IMR-90 (cell line): ENCODE data around the gene R3HDM2. TPM values are rescaled to one million over a fixed set of nuclear protein-coding genes. Genes with fewer than 3 reads are reported as not detected.

Experiments
- ATAC-seq: fragments of 200-7000 bp; cut with Tn5 transposase; 2 replicates; pipeline ENCODE4 v1.9.1; 2020; ENCODE audit warnings: low read depth, mild to moderate bottlenecking, moderate library complexity
- BruUV-seq: library from RNA; stranded (reverse); fragments of 400-500 nt; replicated peaks from 2 replicates; lab custom pipeline; 2021; lab: Mats Ljungman, UMichigan
- CTCF ChIA-PET: fragments of 300-600 bp; formaldehyde crosslinking; extraction: SDS; loops from one replicate; lab custom pipeline; 2021; ENCODE audit warnings: antibody characterized with exemption; lab: Yijun Ruan, JAX
- POLR2A ChIA-PET: fragments of 300-600 bp; sonication (Branson Sonifier 250); formaldehyde crosslinking; loops from one replicate; lab custom pipeline; 2022; ENCODE audit warnings: antibody characterized with exemption; ENCODE audit not compliant: unreplicated experiment; lab: Charles Lee
- DNase-seq: peaks from one replicate; pipeline ENCODE4 v3.0.0; 2013
- H2AFZ ChIP-seq: replicated peaks from 2 replicates; pipeline ENCODE3; 2013; ENCODE audit warnings: low read length, mild to moderate bottlenecking; ENCODE audit not compliant: poor library complexity
- H2AK5ac ChIP-seq: 2 replicates; pipeline ENCODE4 v1.6.1; 2013; ENCODE audit warnings: low read depth, low read length, inconsistent platforms
- H2AK9ac ChIP-seq: replicated peaks from 2 replicates; pipeline ENCODE3; 2013; ENCODE audit warnings: mild to moderate bottlenecking, low read depth, low read length, moderate library complexity; ENCODE audit not compliant: poor library complexity
- H2BK120ac ChIP-seq: 2 replicates; pipeline ENCODE4 v1.6.1; 2013; ENCODE audit warnings: low read depth, low read length, inconsistent platforms
- H2BK15ac ChIP-seq: 3 replicates; pipeline ENCODE4 v1.6.1; 2013; ENCODE audit warnings: low read depth, low read length, inconsistent platforms
- H2BK20ac ChIP-seq: 2 replicates; pipeline ENCODE4 v1.6.1; 2013; ENCODE audit warnings: low read depth, mild to moderate bottlenecking, inconsistent platforms, low read length, moderate library complexity
- H2BK5ac ChIP-seq: 2 replicates; pipeline ENCODE4 v1.6.1; 2013; ENCODE audit warnings: mild to moderate bottlenecking, low read depth, low read length, inconsistent platforms; ENCODE audit not compliant: poor library complexity, severe bottlenecking
- H3K14ac ChIP-seq: replicated peaks from 2 replicates; pipeline ENCODE4 v1.6.1; 2013; ENCODE audit warnings: low read depth, low read length, inconsistent platforms
- H3K18ac ChIP-seq: 2 replicates; pipeline ENCODE4 v1.6.1; 2013; ENCODE audit warnings: low read depth, low read length, control low read depth
- H3K23ac ChIP-seq: 2 replicates; pipeline ENCODE4 v1.6.1; 2013; ENCODE audit warnings: low read depth, low read length, inconsistent platforms
- H3K27ac ChIP-seq: 2 replicates; pipeline ENCODE4 v1.5.1; 2013; ENCODE audit warnings: mild to moderate bottlenecking, control low read depth, low read length; ENCODE audit not compliant: insufficient read depth
- H3K27me3 ChIP-seq: 2 replicates; pipeline ENCODE4 v1.6.1; 2013; ENCODE audit warnings: low read length; ENCODE audit not compliant: control insufficient read depth, insufficient read depth
- H3K36me3 ChIP-seq: 2 replicates; pipeline ENCODE4 v1.6.1; 2013; ENCODE audit warnings: low read length, mixed read lengths; ENCODE audit not compliant: control insufficient read depth, insufficient read depth
- H3K4ac ChIP-seq: 2 replicates; pipeline ENCODE4 v1.6.1; 2013; ENCODE audit warnings: low read depth, low read length, inconsistent platforms
- H3K4me1 ChIP-seq: 2 replicates; pipeline ENCODE4 v1.6.1; 2013; ENCODE audit warnings: low read length, mixed read lengths; ENCODE audit not compliant: control insufficient read depth, insufficient read depth
- H3K4me2 ChIP-seq: 2 replicates; pipeline ENCODE4 v1.6.1; 2013; ENCODE audit warnings: low read depth, mild to moderate bottlenecking, control low read depth, low read length, moderate library complexity
- H3K4me3 ChIP-seq: 2 replicates; pipeline ENCODE4 v1.5.1; 2013; ENCODE audit warnings: low read depth, mild to moderate bottlenecking, control low read depth, low read length, moderate library complexity; ENCODE audit not compliant: insufficient read depth
- H3K56ac ChIP-seq: 2 replicates; pipeline ENCODE4 v1.6.1; 2013; ENCODE audit warnings: low read length, inconsistent platforms; ENCODE audit not compliant: insufficient read depth; ENCODE audit errors: extremely low read depth
- H3K79me1 ChIP-seq, 2 experiments: 2 replicates each; pipeline ENCODE4 v1.6.1; 2013; ENCODE audit warnings: low read length in 2 of 2, inconsistent platforms in 1 of 2, low read depth in 1 of 2
- H3K9ac ChIP-seq: 2 replicates; pipeline ENCODE4 v1.6.1; 2013; ENCODE audit warnings: low read depth, low read length, control low read depth
- H3K9me1 ChIP-seq: 2 replicates; pipeline ENCODE4 v1.6.1; 2013; ENCODE audit warnings: low read length, inconsistent platforms; ENCODE audit not compliant: insufficient read depth
- H3K9me3 ChIP-seq: 2 replicates; pipeline ENCODE4 v1.6.1; 2013; ENCODE audit warnings: low read length; ENCODE audit not compliant: control insufficient read depth, insufficient read depth
- H4K20me1 ChIP-seq: 2 replicates; pipeline ENCODE4 v1.6.1; 2013; ENCODE audit warnings: low read length, inconsistent platforms; ENCODE audit not compliant: insufficient read depth
- H4K5ac ChIP-seq: 2 replicates; pipeline ENCODE4 v1.6.1; 2013; ENCODE audit warnings: mild to moderate bottlenecking, low read depth, low read length, control low read depth
- H4K8ac ChIP-seq, 2 experiments: 2 replicates each; pipeline ENCODE4 v1.6.1; 2013; ENCODE audit warnings: low read depth in 2 of 2, low read length in 2 of 2, control low read depth in 1 of 2, inconsistent platforms in 1 of 2
- H4K91ac ChIP-seq: 2 replicates; pipeline ENCODE4 v1.6.1; 2013; ENCODE audit warnings: low read depth, low read length, inconsistent platforms; ENCODE audit not compliant: insufficient read depth
- CHD1 ChIP-seq: IDR thresholded peaks from 2 replicates; pipeline ENCODE4 v1.6.1; 2012; ENCODE audit warnings: low read depth, low read length, improper control_type of control experiment
- CTCF ChIP-seq: conservative IDR thresholded peaks from 2 replicates; pipeline ENCODE4 v1.5.1; 2012; ENCODE audit warnings: mild to moderate bottlenecking, low read depth, low read length, improper control_type of control experiment
- ELK1 ChIP-seq: fragments of 150-350 bp; IDR thresholded peaks from 2 replicates; pipeline ENCODE4 v1.6.1; 2016; ENCODE audit warnings: low read depth, mild to moderate bottlenecking, low read length, moderate library complexity, borderline replicate concordance
- MXI1 ChIP-seq: IDR thresholded peaks from 2 replicates; pipeline ENCODE4 v1.6.1; 2012; ENCODE audit warnings: low read depth, mild to moderate bottlenecking, low read length, moderate library complexity, borderline replicate concordance
- NFE2L2 ChIP-seq: fragments of 150-350 bp; IDR thresholded peaks from 2 replicates; pipeline ENCODE4 v1.6.1; 2016; ENCODE audit warnings: low read depth, mild to moderate bottlenecking, low read length
- RCOR1 ChIP-seq: IDR thresholded peaks from 2 replicates; pipeline ENCODE4 v1.6.1; 2012; ENCODE audit warnings: mild to moderate bottlenecking, low read length, improper control_type of control experiment; ENCODE audit not compliant: insufficient replicate concordance
- USF2 ChIP-seq: fragments of 150-350 bp; IDR thresholded peaks from 2 replicates; pipeline ENCODE4 v1.6.1; 2017; ENCODE audit warnings: mild to moderate bottlenecking, antibody characterized with exemption, low read length, low read depth
- WGBS, 2 experiments: methylation state at CpG; one replicate each; pipeline versions ENCODE4 v1.1.5 to v1.1.7; 2013; ENCODE audit warnings: missing lambda C conversion rate in 2 of 2; ENCODE audit not compliant: insufficient read length in 1 of 2; ENCODE audit errors: extremely low coverage in 2 of 2; 5-methylcytosine and 5-hydroxymethylcytosine counted together
- dilution Hi-C: fragments of 300-500 bp; cut with HindIII; formaldehyde crosslinking; loops from one replicate; pipeline ENCODE4 v1.14.3; 2018; ENCODE audit warnings: low sequenced_read_pairs; ENCODE audit not compliant: unreplicated experiment
- in situ Hi-C: fragments of 300-500 bp; cut with MboI; formaldehyde crosslinking; loops from 3 replicates; pipeline ENCODE4 v1.14.3; 2019; ENCODE audit warnings: low sequenced_read_pairs, inconsistent platforms, mixed read lengths
- intact Hi-C: fragments of 100-400 bp; cut with micrococcal nuclease; formaldehyde crosslinking; loops from 2 replicates; pipeline ENCODE4 v1.10.0; 2022
- polyA plus RNA-seq, 3 experiments: library from polyadenylated mRNA; depleted of rRNA; stranded (reverse); fragments of >200 nt; gene quantifications; 2 replicates each; pipeline ENCODE4 v1.2.3, GENCODE V29; 2012; ENCODE audit warnings: low replicate concordance in 1 of 3
- total RNA-seq: library from RNA; depleted of rRNA; stranded (reverse); fragments of >200 nt; gene quantifications from 2 replicates; pipeline ENCODE4 v1.2.3, GENCODE V29; 2012

The R3HDM2 gene
- total and polyA plus RNA-seq, 2 of the 4 experiments (the other 2 are of a cell fraction), result 7.5 to 28.4 TPM

- Histone ChIP-seq H2AFZ (no peak overlapping the region), H4K91ac (peak overlapping the region; percentile 39; the same call in 1 of the 2 replicates), H3K4me1 (peaks cover 3% of the 10 kb centered on the region), H3K27me3 (no peaks in the 10 kb centered on the region), H3K23ac (peak overlapping the region; percentile 98), H3K9me3 (no peaks in the 10 kb centered on the region), H4K8ac (peak overlapping the region; percentile 82 to 83), H3K14ac (peak overlapping the region; percentile 94), H2BK20ac (peak overlapping the region; percentile 27; the same call in 1 of the 2 replicates), H4K20me1 (no peaks in the 10 kb centered on the region; the same call in none of the 2 replicates), H3K4me2 (peak overlapping the region; percentile 97), H3K4me3 (peak overlapping the region; percentile 98), H2BK15ac (no peak overlapping the region), H3K56ac (peak overlapping the region; percentile 67), H3K4ac (peak overlapping the region; percentile 68), H2BK5ac (peak overlapping the region; percentile 57), H3K18ac (peak overlapping the region; percentile 30; the same call in 1 of the 2 replicates), H2BK120ac (no peak overlapping the region), H4K5ac (peak overlapping the region; percentile 92; the same call in 1 of the 2 replicates), H3K9ac (peak overlapping the region; percentile 95), H3K79me1 (peaks cover 20 to 51% of the 10 kb centered on the region in 2 experiments), H2AK5ac (peak overlapping the region; percentile 71), H3K27ac (peak overlapping the region; percentile 87; the same call in 1 of the 2 replicates), H2AK9ac (peak overlapping the region; percentile 10), H3K9me1 (0 out of 2 replicates have a peak, but pooled peaks cover 3% of the 10 kb centered on the region), H3K36me3 (peaks cover 5% of the 10 kb centered on the region; the same call in 1 of the 2 replicates)
- intact Hi-C loops, result loop anchor here (5.0 kb wide), 1 partner anchor 122 kb away; no protein-coding TSS in a partner anchor
- DNase-seq (peak; percentile 13), ATAC-seq (no peak)
- POLR2A ChIA-PET, result interaction anchor here (0.5 to 0.7 kb wide), 2 partner anchors 29 to 117 kb away, joined by 3 to 4 read pairs; no protein-coding TSS in a partner anchor
- TF ChIP-seq CTCF, result no peak
- TF ChIP-seq MXI1, result peak; percentile 73; the same call in 1 of the 2 replicates
- TF ChIP-seq USF2, result no peak
- TF ChIP-seq ELK1, result no peak
- TF ChIP-seq CHD1, result 0 out of 2 replicates have a peak, but pooled peaks have one; percentile 32
- no peak for TF ChIP-seq NFE2L2
- no peak for TF ChIP-seq RCOR1
- whole genome bisulfite sequencing, 2 experiments, result 31% methylated on average over 2 of the region's 9 CpGs; no CpG with 5 or more reads in 1 of the 2 experiments
- BruUV-seq, result TSS peak; percentile 37
- dilution Hi-C loops, result no loop called here
- CTCF ChIA-PET, result interaction anchor here (1.1 kb wide), 1 partner anchor 29 kb away, joined by 3 read pairs; the partner anchor contains the start of gene GLI1
- in situ Hi-C loops, result no loop called here
These were observed 1.3 kb downstream of the R3HDM2 start for GRCh38 chr12:57429473-57430111.
